Activated CD4-positive, alpha-beta T cell treated with anti-CD3 and anti-CD28 coated beads for 36 hours (primary cell): ENCODE measurements around the gene BIN2. TPM values are rescaled to one million over a fixed set of nuclear protein-coding genes. Genes with fewer than 3 reads are reported as not detected.

ENCODE experiments used
- ATAC-seq: fragments of 200-7000 bp; cut with Tn5 transposase; one replicate; pipeline ENCODE4 v1.10.0; 2021; ENCODE audit warnings: mild to moderate bottlenecking, moderate library complexity
- CTCF ChIA-PET: fragments of 350-600 bp; sonication (Branson Sonifier 250); formaldehyde crosslinking; loops from one replicate; lab custom pipeline; 2021; ENCODE audit warnings: antibody characterized with exemption; lab: Charles Lee
- POLR2A ChIA-PET: fragments of 350-600 bp; sonication (Branson Sonifier 250); formaldehyde crosslinking; loops from one replicate; lab custom pipeline; 2021; ENCODE audit warnings: antibody characterized with exemption, inconsistent platforms; lab: Charles Lee
- DNase-seq: peaks from one replicate; pipeline ENCODE4 v3.0.0-alpha.2; 2020
- H3K27ac Mint-ChIP-seq: one replicate; pipeline ENCODE4 v1.8.0; 2021; ENCODE audit warnings: mixed read lengths
- H3K27me3 Mint-ChIP-seq: one replicate; pipeline ENCODE4 v1.8.0; 2021; ENCODE audit warnings: mixed read lengths
- H3K36me3 Mint-ChIP-seq: one replicate; pipeline ENCODE4 v1.8.0; 2021; ENCODE audit warnings: low read depth, mixed read lengths
- H3K4me1 Mint-ChIP-seq: one replicate; pipeline ENCODE4 v1.8.0; 2021; ENCODE audit warnings: mixed read lengths
- H3K4me3 Mint-ChIP-seq: one replicate; pipeline ENCODE4 v1.8.0; 2021; ENCODE audit warnings: mild to moderate bottlenecking, moderate library complexity, mixed read lengths
- H3K9me3 Mint-ChIP-seq: one replicate; pipeline ENCODE4 v1.8.0; 2021; ENCODE audit warnings: low read depth, mixed read lengths
- intact Hi-C, 2 experiments: fragments of 100-400 bp; cut with DNase I in 1 of 2; cut with micrococcal nuclease in 1 of 2; formaldehyde crosslinking; loops; one replicate each; pipeline versions ENCODE4 v1.14.2 to v1.15.1; 2022 to 2024; cut with DNase I, micrococcal nuclease
- total RNA-seq, 2 experiments: library from RNA; stranded (reverse); gene quantifications; one replicate each; pipeline ENCODE4 v1.2.3, GENCODE V29; 2021

The BIN2 gene
- total RNA-seq, 2 experiments from 2014 or later = 39.9 to 48.8 TPM

DNA sequence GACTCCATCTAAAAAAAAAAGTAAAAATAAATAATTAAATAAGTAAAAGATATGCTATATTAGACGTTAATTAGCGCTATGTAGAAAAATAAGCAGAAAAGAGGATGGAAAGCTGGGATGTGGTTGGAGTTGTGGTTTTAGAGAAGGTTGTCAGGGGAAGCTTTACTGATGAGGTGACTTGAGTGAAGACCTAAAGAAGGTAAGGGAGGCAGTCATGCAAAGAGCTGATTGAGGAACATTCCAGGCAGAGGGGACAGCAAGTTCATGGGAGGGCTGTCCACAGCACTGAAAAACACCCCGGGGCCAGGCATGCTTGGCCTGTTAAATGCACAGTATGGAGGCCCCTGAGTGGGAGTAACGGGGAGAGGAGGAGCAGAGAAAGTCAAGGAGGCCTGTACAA is 69.4 kb downstream of the BIN2 start:
- Mint-ChIP-seq H3K4me1 (no peaks in the 10 kb centered on the region), H3K27ac (no peak overlapping the region), H3K4me3 (no peak overlapping the region), H3K9me3 (no peaks in the 10 kb centered on the region), H3K36me3 (no peaks in the 10 kb centered on the region), H3K27me3 (no peaks in the 10 kb centered on the region)
- DNase-seq = no peak
- intact Hi-C loops = no loop called here
- ChIA-PET CTCF (interaction anchor here (0.7 to 1.0 kb wide), 2 partner anchors 14 to 48 kb away, joined by 3 to 4 read pairs; no protein-coding TSS in a partner anchor), POLR2A (no interaction called here)
- no peak for ATAC-seq

DNA sequence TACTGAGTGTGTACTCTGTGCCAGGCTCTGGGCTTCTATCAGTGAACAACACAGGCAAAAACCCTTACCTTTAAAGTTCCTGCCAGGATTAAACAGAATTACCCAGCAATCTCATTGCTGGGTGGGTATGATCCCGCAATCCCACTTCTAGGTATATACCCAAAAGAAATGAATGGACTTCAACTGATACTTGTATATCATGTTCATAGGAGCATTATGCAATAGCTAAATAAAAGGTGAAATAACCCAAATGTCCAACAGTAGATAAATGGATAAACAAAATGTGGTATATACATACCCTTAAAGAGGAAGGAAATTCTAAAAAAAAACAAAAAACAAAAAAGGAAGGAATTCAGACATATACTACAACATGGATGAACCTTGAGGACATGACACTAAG is 70.7 kb downstream of the BIN2 start:
- ATAC-seq (no peak), DNase-seq (no peak)
- Mint-ChIP-seq H3K4me3 (no peak overlapping the region), H3K9me3 (no peaks in the 10 kb centered on the region), H3K27ac (no peak overlapping the region), H3K27me3 (no peaks in the 10 kb centered on the region), H3K4me1 (peaks cover 3% of the 10 kb centered on the region), H3K36me3 (no peaks in the 10 kb centered on the region)
- intact Hi-C loops = no loop called here
- ChIA-PET POLR2A (interaction anchor here (0.9 kb wide), 1 partner anchor 9 kb away, joined by 3 read pairs; no protein-coding TSS in a partner anchor), CTCF (interaction anchor here (0.7 to 2.1 kb wide), 12 partner anchors 9 to 327 kb away, joined by 3 to 20 read pairs (median 4); partner anchors contain the start of genes DAZAP2 and SMAGP)

DNA sequence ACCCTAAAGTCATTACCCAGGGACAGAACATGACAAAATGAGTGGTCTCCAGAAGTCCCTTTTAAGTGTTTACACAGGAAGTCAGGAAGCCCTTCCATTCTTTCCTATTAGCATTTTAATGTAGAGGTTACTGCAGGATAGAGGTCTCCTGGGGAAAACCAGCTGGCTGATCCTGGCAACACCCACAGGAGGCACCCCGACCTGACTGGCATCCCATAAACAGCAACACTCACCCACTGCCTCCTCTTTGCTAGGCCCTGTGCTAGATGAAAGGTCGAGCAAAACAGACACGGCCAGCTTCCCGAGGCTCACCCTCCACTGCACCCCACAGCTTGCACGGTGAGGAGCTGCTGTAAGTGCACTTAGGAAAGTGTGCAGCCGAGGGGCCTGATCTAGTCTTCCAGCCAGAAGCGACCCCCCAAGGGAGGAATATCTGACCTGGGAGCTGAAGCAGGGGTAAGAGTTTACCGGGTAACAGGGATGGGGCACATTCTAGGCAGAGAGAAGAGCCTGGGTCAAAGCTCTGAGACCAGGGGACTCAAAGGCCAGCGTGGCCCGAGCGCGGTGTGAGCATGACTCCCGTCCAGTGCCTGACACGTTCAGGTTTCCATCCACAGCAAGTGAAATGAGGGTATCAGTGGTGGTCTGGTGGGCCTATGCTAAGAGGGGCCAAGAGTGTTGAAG is 76.3 kb downstream of the BIN2 start:
- Mint-ChIP-seq H3K4me1 (peaks cover 41% of the 10 kb centered on the region), H3K27me3 (no peaks in the 10 kb centered on the region), H3K4me3 (no peak overlapping the region), H3K36me3 (peaks cover 21% of the 10 kb centered on the region), H3K27ac (peak overlapping the region; percentile 51), H3K9me3 (no peaks in the 10 kb centered on the region)
- intact Hi-C loops = loop anchor here in 1 of 2 experiments (10.0 kb wide), 1 partner anchor 423 kb away; no protein-coding TSS in a partner anchor
- ATAC-seq (no peak), DNase-seq (no peak)
- POLR2A ChIA-PET = no interaction called here
- CTCF ChIA-PET = interaction anchor here (0.7 kb wide), 1 partner anchor 576 kb away, joined by 4 read pairs; no protein-coding TSS in a partner anchor

DNA sequence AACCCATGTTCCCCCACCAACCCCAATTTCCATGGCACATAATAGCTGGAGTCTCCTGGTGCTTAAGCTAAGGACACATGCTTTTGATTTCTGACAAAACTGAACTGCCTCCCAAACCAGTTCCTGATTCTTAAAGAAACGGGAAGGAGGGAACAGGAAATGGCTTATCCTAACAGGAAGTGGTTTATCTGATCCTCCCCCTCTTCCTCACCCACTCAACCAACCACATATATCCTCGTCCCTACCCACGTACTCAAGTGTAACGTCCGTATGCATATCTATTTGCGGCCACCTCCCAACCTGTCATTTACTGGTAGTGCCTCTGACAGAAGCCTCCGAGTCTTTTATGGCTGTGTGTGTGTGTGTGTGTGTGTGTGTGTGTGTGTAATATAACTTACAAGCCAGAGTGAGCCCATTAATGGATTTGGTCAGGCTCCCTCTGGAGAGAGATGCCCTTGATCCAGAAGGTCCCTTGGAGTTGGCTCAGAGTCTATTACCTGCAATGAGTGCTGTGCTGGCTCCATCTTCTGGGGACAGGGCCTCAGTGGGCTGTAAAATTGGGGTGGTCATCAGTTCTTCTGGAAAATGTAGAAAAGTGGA is 77.6 kb downstream of the BIN2 start:
- H3K27ac Mint-ChIP-seq = peak overlapping the region; percentile 74
- H3K36me3 Mint-ChIP-seq = peaks cover 31% of the 10 kb centered on the region
- intact Hi-C loops = loop anchor here in 1 of 2 experiments (10.0 kb wide), 1 partner anchor 422 kb away; no protein-coding TSS in a partner anchor
- DNase-seq (peak; percentile 58), ATAC-seq (peak; percentile 74)
- no peaks in the 10 kb centered on the region for H3K9me3 Mint-ChIP-seq
- H3K4me3 Mint-ChIP-seq = peak overlapping the region; percentile 36
- CTCF ChIA-PET = interaction anchor here (0.6 to 2.0 kb wide), 5 partner anchors 75 to 276 kb away, joined by 3 to 9 read pairs (median 3); no protein-coding TSS in a partner anchor
- H3K27me3 Mint-ChIP-seq = no peaks in the 10 kb centered on the region
- POLR2A ChIA-PET = no interaction called here
- peaks cover 49% of the 10 kb centered on the region for H3K4me1 Mint-ChIP-seq

DNA sequence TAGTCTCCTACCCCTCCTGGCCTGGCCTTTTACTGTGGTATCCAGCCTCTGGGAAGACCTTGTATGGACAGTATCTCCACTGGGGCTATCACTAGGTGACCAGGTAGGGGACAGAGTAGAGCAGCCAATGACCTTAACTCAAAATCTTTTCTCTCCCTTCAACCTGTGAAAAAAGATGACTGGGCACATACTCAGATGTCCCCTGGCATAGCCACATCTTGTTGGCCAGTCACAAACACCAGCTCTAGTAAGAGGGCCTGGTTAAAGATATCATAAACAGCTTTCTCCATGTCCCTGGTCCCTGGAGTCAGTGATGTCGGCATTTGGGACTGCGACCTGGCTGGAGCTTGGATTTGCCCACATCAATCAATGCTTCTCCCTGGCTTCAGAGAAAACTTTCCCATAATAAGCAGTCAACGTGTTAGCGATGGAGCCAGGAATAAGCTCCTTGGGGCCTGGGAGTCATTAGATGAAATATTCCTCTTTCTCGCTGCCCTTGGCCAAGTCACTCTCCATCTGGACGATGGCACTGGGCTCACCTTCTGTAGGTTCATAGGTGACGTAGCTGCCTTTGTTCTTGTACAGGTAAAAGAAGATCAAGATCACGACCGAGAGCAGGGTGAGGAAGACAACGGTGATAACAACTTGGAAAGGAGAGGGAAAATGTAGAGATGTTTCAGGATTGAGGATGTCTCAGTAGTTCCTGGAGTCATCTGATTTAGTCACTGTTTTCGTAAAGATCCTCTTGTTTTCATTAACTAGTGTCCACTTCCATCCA is 78.3 kb downstream of the BIN2 start:
- no peaks in the 10 kb centered on the region for H3K27me3 Mint-ChIP-seq
- ATAC-seq (no peak), DNase-seq (no peak)
- ChIA-PET POLR2A (no interaction called here), CTCF (interaction anchor here (0.6 to 2.0 kb wide), 8 partner anchors 75 to 363 kb away, joined by 3 to 9 read pairs (median 3); no protein-coding TSS in a partner anchor)
- H3K36me3 Mint-ChIP-seq = peaks cover 38% of the 10 kb centered on the region
- H3K27ac Mint-ChIP-seq = peak overlapping the region; percentile 74
- intact Hi-C loops = loop anchor here in 1 of 2 experiments (10.0 kb wide), 1 partner anchor 421 kb away; no protein-coding TSS in a partner anchor
- H3K9me3 Mint-ChIP-seq = no peaks in the 10 kb centered on the region
- H3K4me3 Mint-ChIP-seq = no peak overlapping the region
- peaks cover 55% of the 10 kb centered on the region for H3K4me1 Mint-ChIP-seq

DNA sequence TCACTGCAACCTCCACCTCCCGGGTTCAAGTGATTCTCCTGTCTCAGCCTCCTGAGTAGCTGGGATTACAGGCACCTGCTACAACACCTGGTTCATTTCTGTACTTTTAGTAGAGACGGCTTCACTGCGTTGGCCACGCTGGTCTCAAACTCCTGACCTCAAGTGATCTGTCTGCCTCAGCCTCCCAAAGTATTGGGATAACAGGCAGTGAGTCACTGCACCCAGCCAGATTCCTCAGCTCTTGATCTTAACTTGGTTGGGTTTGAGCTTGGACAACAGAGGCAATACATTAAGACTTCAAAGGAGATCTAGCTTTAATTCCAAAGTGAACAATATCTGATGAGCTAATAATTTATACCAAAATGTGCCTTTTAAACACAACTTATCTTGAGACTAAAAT is 79.7 kb downstream of the BIN2 start:
- DNase-seq = no peak
- Mint-ChIP-seq H3K9me3 (no peaks in the 10 kb centered on the region), H3K36me3 (peaks cover 49% of the 10 kb centered on the region), H3K4me1 (peaks cover 66% of the 10 kb centered on the region), H3K4me3 (no peak overlapping the region), H3K27ac (no peak overlapping the region), H3K27me3 (no peaks in the 10 kb centered on the region)
- ATAC-seq = no peak
- CTCF ChIA-PET = interaction anchor here (0.6 to 2.0 kb wide), 5 partner anchors 8 to 257 kb away, joined by 3 to 10 read pairs (median 5); no protein-coding TSS in a partner anchor
- intact Hi-C loops = loop anchor here in 1 of 2 experiments (10.0 kb wide), 1 partner anchor 419 kb away; no protein-coding TSS in a partner anchor
- POLR2A ChIA-PET = interaction anchor here (0.8 to 1.3 kb wide), 2 partner anchors 9 to 26 kb away, joined by 3 read pairs; partner anchors contain the start of gene POU6F1

DNA sequence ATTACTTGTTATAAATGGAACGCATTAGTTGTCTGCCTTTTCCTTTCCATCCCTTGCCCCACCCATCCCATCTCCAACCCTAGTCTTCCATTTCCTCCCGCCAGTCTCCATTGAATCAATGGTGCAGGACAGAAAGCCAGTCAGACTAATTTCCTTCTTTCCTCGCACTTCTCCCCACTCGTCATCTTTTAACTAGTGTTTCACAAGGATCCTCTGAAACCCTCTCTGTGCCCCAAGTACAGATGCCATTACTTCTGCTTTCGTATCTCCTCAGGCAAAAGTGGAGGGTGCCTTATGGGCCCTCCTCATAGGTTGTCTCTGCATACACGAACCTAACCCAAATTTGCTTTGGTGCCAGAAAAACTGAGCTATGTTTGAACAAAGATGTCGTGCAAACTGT is 81.1 kb downstream of the BIN2 start:
- ChIA-PET CTCF (interaction anchor here (0.9 to 1.9 kb wide), 2 partner anchors 9 to 96 kb away, joined by 3 to 9 read pairs; no protein-coding TSS in a partner anchor), POLR2A (no interaction called here)
- H3K9me3 Mint-ChIP-seq = no peaks in the 10 kb centered on the region
- peaks cover 63% of the 10 kb centered on the region for H3K4me1 Mint-ChIP-seq
- H3K27ac Mint-ChIP-seq = peak overlapping the region; percentile 44
- H3K27me3 Mint-ChIP-seq = no peaks in the 10 kb centered on the region
- H3K36me3 Mint-ChIP-seq = peaks cover 51% of the 10 kb centered on the region
- intact Hi-C loops = loop anchor here in 1 of 2 experiments (10.0 kb wide), 1 partner anchor 418 kb away; no protein-coding TSS in a partner anchor
- ATAC-seq (no peak), DNase-seq (no peak)
- no peak overlapping the region for H3K4me3 Mint-ChIP-seq

DNA sequence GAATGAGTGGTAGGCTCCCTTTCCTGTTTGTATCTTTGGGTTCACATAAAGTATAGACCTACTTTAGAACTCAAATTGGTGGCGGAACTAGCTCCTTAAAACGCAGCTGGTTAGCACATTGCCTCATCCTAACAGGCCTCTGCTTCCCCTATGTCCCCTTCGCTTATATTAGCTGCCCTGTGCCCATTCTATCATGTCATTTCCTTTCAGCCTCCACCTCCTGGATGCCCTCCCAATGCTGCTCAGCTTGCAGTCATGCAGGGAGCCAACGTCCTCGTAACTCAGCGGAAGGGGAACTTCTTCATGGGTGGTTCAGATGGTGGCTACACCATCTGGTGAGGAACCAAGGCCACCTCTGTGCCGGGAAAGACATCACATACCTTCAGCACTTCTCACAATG is 81.9 kb downstream of the BIN2 start:
- H3K4me1 Mint-ChIP-seq = peaks cover 57% of the 10 kb centered on the region
- H3K27ac Mint-ChIP-seq = peak overlapping the region; percentile 23
- H3K9me3 Mint-ChIP-seq = no peaks in the 10 kb centered on the region
- H3K36me3 Mint-ChIP-seq = peaks cover 51% of the 10 kb centered on the region
- ATAC-seq (no peak), DNase-seq (no peak)
- no peaks in the 10 kb centered on the region for H3K27me3 Mint-ChIP-seq
- intact Hi-C loops = loop anchor here in 1 of 2 experiments (10.0 kb wide), 1 partner anchor 417 kb away; no protein-coding TSS in a partner anchor
- POLR2A ChIA-PET = interaction anchor here (0.6 to 0.7 kb wide), 2 partner anchors 192 to 231 kb away, joined by 3 to 9 read pairs; no protein-coding TSS in a partner anchor
- CTCF ChIA-PET = interaction anchor here (0.9 to 2.2 kb wide), 3 partner anchors 11 to 109 kb away, joined by 3 to 9 read pairs (median 3); no protein-coding TSS in a partner anchor
- H3K4me3 Mint-ChIP-seq = no peak overlapping the region

DNA sequence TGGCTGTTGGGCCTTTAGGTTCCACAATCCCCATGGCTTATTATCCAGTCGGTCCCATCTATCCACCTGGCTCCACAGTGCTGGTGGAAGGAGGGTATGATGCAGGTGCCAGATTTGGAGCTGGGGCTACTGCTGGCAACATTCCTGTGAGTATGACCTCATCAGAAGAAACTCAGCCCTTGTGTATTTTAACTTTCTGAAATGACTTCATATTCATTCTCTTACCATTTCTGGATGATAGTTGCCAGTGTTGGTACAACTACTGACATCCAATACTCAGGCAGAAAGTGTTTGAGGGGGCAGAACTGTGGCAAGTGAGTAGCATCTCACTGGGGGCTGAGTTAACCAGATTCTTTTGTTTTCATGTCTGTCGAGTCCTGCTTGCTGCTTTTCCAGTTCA is 83.0 kb downstream of the BIN2 start:
- Mint-ChIP-seq H3K9me3 (no peaks in the 10 kb centered on the region), H3K27me3 (no peaks in the 10 kb centered on the region), H3K27ac (no peak overlapping the region), H3K4me3 (peak overlapping the region; percentile 87), H3K36me3 (peaks cover 47% of the 10 kb centered on the region), H3K4me1 (peaks cover 46% of the 10 kb centered on the region)
- intact Hi-C loops = loop anchor here in 1 of 2 experiments (10.0 kb wide), 1 partner anchor 416 kb away; no protein-coding TSS in a partner anchor
- CTCF ChIA-PET = interaction anchor here (0.6 to 3.4 kb wide), 7 partner anchors 10 to 1509 kb away, joined by 3 to 16 read pairs (median 6); partner anchors contain the start of genes POU6F1 and SMAGP
- DNase-seq (no peak), ATAC-seq (no peak)
- POLR2A ChIA-PET = interaction anchor here (1.0 kb wide), 1 partner anchor 30 kb away, joined by 3 read pairs; no protein-coding TSS in a partner anchor
